ENCODE measurements around the gene TMEM171. TPM values are rescaled to one million over a fixed set of nuclear protein-coding genes. Genes with fewer than 3 reads are reported as not detected.

Gene TMEM171
- total RNA-seq, 4 donors from 2014 or later = not detected

GRCh38 chr5:73151766-73152410 is 31.5 kb downstream of the TMEM171 start:
- TF ChIP-seq, protein P1, sequence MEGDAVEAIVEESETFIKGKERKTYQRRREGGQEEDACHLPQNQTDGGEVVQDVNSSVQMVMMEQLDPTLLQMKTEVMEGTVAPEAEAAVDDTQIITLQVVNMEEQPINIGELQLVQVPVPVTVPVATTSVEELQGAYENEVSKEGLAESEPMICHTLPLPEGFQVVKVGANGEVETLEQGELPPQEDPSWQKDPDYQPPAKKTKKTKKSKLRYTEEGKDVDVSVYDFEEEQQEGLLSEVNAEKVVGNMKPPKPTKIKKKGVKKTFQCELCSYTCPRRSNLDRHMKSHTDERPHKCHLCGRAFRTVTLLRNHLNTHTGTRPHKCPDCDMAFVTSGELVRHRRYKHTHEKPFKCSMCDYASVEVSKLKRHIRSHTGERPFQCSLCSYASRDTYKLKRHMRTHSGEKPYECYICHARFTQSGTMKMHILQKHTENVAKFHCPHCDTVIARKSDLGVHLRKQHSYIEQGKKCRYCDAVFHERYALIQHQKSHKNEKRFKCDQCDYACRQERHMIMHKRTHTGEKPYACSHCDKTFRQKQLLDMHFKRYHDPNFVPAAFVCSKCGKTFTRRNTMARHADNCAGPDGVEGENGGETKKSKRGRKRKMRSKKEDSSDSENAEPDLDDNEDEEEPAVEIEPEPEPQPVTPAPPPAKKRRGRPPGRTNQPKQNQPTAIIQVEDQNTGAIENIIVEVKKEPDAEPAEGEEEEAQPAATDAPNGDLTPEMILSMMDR (IDR thresholded peaks at IDR 0.05; ENCODE audit: low read depth) = no peak

- TF ChIP-seq, protein P1 (IDR thresholded peaks at IDR 0.05; ENCODE audit: low read depth) = no peak
Measured at GRCh38 chr5:73152411-73153388, 32.3 kb downstream of the TMEM171 start.

- TF ChIP-seq, protein P1 (IDR thresholded peaks at IDR 0.05; ENCODE audit: low read depth) = no peak
Measured at GRCh38 chr5:73153513-73153912, 33.1 kb downstream of the TMEM171 start.

DNA sequence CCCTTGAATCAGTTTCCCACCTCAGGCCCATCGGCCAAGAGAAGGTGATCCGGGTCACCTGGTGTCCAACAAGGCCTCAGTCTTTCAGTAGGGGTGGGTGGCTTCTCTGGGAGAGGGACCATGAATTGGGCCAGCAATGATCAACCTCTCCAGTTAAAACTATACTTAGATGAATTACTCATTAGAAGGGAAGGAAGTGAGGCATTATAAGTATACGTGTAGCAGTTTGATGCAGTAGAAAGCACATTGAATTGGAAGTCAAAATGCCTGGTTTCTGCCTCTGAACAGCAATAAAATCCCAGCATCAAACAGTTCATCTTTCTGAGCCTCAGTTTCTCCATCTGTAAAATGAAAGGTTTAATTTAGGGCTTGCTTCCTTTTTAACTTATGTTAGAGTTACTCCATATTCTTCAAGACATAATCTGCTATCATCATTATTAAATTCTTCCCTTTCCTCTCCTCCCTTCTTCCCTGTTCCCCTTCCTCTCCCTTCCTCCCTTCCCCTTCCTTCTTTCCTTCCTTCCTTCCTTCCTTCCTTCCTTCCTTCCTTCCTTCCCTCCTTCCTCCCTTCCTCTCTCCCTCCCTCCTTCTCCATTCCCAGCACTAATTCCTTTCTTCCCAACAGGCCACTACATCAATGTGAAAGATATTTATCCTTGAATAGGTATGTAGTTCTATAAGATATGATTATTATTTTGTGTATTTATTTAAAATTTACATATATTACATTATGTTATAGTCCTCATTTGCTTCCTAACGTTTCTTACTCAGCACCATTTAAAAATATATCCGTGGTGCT is 34.0 kb downstream of the TMEM171 start:
- TF ChIP-seq, protein P1 (IDR thresholded peaks at IDR 0.05; ENCODE audit: low read depth) = no peak

GRCh38 chr5:73155271-73156222 is 35.2 kb downstream of the TMEM171 start:
- TF ChIP-seq, protein P1 (IDR thresholded peaks at IDR 0.05; ENCODE audit: low read depth) = no peak

DNA sequence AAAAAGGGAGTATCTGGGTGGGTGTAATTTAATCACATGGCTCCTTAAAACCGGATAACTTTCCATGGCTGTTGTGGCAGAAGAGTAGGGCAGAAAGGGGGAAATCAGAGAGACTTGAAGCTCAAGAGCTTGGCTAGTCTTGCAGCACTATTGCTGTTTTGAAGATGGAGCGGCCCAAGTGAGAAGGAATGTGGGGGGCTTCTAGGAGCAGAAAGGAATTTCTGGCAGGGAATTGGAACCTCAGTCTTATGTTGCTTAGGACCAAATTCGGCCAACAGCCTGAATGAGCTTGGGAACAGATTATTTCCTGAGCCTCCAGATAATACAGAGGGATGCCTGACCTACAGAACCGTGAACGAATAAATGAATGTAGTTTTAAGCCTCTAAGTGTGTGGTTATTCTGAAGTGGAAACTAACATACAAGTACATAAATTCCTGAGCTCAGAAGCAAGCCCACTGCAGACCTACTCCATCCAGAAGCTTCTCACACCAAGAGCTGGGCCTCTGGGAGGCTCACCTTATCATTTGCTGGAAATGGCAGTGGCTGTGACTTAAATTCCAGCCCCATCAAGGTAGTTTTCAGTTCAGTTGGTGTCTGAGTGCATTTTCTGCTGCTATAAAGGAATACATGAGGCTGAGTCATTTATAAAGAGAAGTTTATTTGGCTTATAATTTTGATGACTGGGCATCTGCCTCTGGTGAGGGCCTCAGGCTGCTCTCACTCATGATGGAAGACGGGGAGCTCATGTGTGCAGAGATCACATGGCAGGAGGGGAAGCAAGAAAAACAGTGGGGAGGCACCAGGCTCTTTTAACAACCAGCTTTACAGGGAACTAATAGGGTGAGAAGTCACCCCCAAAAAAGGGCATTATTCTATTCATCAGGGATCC is 37.3 kb downstream of the TMEM171 start:
- TF ChIP-seq, protein P1 (IDR thresholded peaks at IDR 0.05; ENCODE audit: low read depth) = no peak

Measured in subcutaneous adipose tissue (tissue), 4 donors.